Measurements from ENCODE around the gene TSSK3. TPM values are rescaled to one million over a fixed set of nuclear protein-coding genes. Genes with fewer than 3 reads are reported as not detected.

The TSSK3 gene
- total and polyA plus RNA-seq, 9 of the 15 experiments (the other 6 are each of a cell fraction or from before 2014, with no cell fraction given): 0.27 to 2.8 (median 1.9) TPM

DNA sequence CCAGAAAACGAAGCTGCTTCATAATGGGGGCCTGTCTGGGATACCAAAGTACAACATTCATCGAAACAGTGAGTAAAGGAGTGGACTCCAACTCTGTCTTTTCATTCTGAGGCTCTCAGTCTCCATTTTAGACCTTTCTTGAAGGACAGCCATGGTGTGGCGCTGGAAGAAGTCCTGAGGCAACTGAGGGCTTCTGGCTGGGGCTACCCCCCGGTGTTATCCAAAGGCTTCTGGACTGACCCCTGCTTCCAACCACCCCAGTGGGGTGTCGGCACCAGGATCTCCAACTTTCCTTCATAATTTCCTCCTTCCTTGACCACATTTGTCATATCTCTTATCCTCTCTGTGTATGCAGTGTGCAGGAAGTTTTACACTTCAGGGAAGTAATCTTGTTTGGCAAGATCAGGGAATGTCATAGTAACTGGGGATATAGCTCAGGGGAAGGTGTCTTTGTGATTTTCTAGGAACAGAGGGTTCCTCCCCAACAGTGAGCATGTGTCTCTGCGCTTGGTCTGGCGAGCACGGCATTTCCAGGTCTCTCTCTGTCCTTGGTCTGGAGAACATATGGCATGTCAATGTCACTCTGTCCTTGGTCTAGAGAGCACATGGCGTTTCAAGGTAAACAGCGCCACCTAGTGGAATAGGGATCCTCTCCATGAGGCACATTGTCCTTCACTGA, 51.3 kb downstream of the TSSK3 start (continued):
- TF ChIP-seq PTRF (tag; IDR thresholded peaks at IDR 0.05) (no peak), CTBP1 (IDR thresholded peaks at IDR 0.05; ENCODE audit: borderline replicate concordance) (peak; percentile 62; the same call in 1 of the 2 replicates), TAF1 (IDR thresholded peaks at IDR 0.05; ENCODE audit: control insufficient read depth, extremely low read depth, insufficient read depth, low read length, severe bottlenecking) (peak; percentile 27), ILK (tag; IDR thresholded peaks at IDR 0.05; ENCODE audit: borderline replicate concordance, low read depth) (no peak), ZNF561 (CRISPR knock-in tag; conservative IDR thresholded peaks at IDR 0.05) (no peak), PHF8 (IDR thresholded peaks at IDR 0.05; ENCODE audit: borderline replicate concordance, low read length) (no peak), ZBTB1 (CRISPR knock-in tag; IDR thresholded peaks at IDR 0.05; ENCODE audit: borderline replicate concordance, low read depth) (no peak), NCOA4 (IDR thresholded peaks at IDR 0.05; ENCODE audit: partially characterized antibody) (no peak), NR1H2 (CRISPR knock-in tag; IDR thresholded peaks at IDR 0.05) (0 out of 2 replicates have a peak, but pooled peaks have one; percentile 27), ZNF121 (CRISPR knock-in tag; conservative IDR thresholded peaks at IDR 0.05) (no peak), ZNF75A (CRISPR knock-in tag; IDR thresholded peaks at IDR 0.05) (no peak), BCL6 (CRISPR knock-in tag; IDR thresholded peaks at IDR 0.05) (no peak), CBX5 (IDR thresholded peaks at IDR 0.05; ENCODE audit: borderline replicate concordance, low read depth) (peak; percentile 76; the same call in 1 of the 2 replicates), DMBX1 (CRISPR knock-in tag; IDR thresholded peaks at IDR 0.05; ENCODE audit: borderline replicate concordance) (no peak), SETDB1 (IDR thresholded peaks at IDR 0.05; ENCODE audit: low read length) (no peak), JUN (IDR thresholded peaks at IDR 0.05; ENCODE audit: borderline replicate concordance, low read depth, low read length) (peak; percentile 61; the same call in 1 of the 2 replicates), JUN (CRISPR knock-in tag; IDR thresholded peaks at IDR 0.05; ENCODE audit: borderline replicate concordance) (peak; percentile 67; the same call in 1 of the 2 replicates), ESRRA (IDR thresholded peaks at IDR 0.05; ENCODE audit: borderline replicate concordance, low read depth) (peak; percentile 100), SRF (CRISPR knock-in tag; IDR thresholded peaks at IDR 0.05) (no peak), BCOR (IDR thresholded peaks at IDR 0.05) (0 out of 2 replicates have a peak, but pooled peaks have one; percentile 30)
- TF ChIP-seq, protein P1, sequence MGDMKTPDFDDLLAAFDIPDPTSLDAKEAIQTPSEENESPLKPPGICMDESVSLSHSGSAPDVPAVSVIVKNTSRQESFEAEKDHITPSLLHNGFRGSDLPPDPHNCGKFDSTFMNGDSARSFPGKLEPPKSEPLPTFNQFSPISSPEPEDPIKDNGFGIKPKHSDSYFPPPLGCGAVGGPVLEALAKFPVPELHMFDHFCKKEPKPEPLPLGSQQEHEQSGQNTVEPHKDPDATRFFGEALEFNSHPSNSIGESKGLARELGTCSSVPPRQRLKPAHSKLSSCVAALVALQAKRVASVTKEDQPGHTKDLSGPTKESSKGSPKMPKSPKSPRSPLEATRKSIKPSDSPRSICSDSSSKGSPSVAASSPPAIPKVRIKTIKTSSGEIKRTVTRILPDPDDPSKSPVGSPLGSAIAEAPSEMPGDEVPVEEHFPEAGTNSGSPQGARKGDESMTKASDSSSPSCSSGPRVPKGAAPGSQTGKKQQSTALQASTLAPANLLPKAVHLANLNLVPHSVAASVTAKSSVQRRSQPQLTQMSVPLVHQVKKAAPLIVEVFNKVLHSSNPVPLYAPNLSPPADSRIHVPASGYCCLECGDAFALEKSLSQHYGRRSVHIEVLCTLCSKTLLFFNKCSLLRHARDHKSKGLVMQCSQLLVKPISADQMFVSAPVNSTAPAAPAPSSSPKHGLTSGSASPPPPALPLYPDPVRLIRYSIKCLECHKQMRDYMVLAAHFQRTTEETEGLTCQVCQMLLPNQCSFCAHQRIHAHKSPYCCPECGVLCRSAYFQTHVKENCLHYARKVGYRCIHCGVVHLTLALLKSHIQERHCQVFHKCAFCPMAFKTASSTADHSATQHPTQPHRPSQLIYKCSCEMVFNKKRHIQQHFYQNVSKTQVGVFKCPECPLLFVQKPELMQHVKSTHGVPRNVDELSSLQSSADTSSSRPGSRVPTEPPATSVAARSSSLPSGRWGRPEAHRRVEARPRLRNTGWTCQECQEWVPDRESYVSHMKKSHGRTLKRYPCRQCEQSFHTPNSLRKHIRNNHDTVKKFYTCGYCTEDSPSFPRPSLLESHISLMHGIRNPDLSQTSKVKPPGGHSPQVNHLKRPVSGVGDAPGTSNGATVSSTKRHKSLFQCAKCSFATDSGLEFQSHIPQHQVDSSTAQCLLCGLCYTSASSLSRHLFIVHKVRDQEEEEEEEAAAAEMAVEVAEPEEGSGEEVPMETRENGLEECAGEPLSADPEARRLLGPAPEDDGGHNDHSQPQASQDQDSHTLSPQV (IDR thresholded peaks at IDR 0.05): peak; percentile 90
- TF ChIP-seq, protein P2, sequence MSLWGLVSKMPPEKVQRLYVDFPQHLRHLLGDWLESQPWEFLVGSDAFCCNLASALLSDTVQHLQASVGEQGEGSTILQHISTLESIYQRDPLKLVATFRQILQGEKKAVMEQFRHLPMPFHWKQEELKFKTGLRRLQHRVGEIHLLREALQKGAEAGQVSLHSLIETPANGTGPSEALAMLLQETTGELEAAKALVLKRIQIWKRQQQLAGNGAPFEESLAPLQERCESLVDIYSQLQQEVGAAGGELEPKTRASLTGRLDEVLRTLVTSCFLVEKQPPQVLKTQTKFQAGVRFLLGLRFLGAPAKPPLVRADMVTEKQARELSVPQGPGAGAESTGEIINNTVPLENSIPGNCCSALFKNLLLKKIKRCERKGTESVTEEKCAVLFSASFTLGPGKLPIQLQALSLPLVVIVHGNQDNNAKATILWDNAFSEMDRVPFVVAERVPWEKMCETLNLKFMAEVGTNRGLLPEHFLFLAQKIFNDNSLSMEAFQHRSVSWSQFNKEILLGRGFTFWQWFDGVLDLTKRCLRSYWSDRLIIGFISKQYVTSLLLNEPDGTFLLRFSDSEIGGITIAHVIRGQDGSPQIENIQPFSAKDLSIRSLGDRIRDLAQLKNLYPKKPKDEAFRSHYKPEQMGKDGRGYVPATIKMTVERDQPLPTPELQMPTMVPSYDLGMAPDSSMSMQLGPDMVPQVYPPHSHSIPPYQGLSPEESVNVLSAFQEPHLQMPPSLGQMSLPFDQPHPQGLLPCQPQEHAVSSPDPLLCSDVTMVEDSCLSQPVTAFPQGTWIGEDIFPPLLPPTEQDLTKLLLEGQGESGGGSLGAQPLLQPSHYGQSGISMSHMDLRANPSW (CRISPR knock-in tag; IDR thresholded peaks at IDR 0.05): no peak
